Skin of body (tissue), 2 donors: ENCODE data around the gene UTP11. TPM values are rescaled to one million over a fixed set of nuclear protein-coding genes. Genes with fewer than 3 reads are reported as not detected.

Experiments used
- DNase-seq: peaks from one replicate; lab custom pipeline; 2025; lab: John Stamatoyannopoulos, UW
- total RNA-seq: library from RNA; depleted of rRNA; stranded (reverse); fragments of >200 nt; gene quantifications from one replicate; pipeline ENCODE4 v1.2.3, GENCODE V29; 2014

UTP11 gene
- total RNA-seq, 1 donor from 2014 or later = 38.6 TPM

GRCh38 chr1:38003261-38004250, 9.0 kb upstream of the UTP11 start:
- DNase-seq = no peak

- DNase-seq = no peak
These were observed 8.0 kb upstream of the UTP11 start for GRCh38 chr1:38004284-38005108.

- peak; percentile 30 for DNase-seq
These were observed 7.1 kb upstream of the UTP11 start, which contains the start of gene FHL3 for GRCh38 chr1:38005195-38006007. FHL3 (minus strand) TSS chr1:38005514; CDS start chr1:37999412, 6,102 bp downstream.

DNA sequence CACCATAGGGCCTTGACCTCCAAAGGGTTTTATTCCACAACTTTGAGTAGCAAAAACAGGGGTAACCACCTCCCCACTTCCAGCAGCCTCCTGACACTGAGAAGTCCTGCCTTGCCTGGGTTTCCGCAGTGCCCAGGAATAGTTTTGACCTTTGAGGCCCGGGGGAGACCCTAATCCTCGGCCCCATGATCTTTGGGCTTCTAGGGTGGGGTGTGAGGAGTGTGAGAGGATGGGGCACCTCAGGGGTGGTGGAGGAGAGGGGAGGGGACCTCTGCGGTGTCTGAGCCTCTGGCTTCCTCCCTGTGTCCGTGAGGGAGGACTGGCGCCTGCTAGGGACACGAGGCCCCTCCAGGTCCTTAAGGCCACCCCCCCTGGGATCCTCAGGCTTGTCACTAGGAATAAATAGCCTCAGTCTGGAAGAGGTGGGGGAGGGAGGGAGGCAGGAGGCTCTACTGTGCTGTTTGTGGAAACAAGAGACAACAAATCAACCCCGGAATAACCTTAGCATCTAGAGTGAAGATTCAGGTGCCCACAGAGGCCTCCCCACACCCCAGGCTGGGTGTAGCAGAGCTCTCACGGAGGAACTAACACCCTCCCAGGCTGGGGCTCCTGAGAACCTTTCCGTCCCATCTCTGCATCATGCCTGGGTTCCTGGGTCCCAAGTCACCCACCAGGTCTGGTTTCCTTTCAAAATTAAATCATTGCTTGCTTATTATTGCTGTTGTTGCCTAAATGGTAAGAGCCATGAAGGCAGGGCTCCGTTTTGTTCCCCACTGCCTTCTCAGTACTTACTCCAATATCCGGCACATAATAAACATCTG, 6.3 kb upstream of the UTP11 start:
- DNase-seq = no peak

DNA sequence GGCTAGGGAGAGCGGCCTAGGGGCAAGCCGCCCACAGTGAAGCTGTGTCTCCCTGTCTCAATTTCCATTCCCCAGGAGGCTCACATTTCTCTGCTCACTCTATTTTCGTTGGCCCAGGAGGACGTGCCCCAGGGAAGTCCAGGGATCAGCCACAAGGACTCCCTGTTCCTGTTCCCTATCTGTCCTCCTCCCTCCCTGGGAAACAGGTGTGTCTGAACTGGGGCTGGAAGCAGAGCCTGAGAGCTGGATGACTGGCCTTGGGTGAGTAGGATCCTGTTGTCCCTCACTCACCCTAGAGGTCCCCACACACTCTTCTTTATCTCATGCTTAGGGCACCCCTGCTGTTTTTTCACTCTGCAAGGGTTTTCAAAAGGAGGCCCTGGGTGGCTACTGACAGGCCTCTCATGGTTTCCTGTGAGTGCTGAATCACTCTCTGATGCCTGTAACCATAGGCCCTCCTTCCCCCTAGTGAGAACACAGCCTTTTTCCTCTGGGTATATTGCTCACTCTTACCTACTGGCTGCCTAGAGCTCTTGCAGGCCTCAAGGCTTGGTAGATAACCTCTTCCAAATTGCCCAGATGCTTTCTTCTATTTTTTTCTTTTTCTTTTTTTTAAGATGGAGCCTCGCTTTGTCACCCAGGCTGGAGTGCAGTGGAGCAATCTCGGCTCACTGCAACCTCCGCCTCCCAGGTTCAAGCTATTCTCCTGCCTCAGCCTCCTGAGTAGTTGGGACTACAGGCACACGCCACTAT, 3.3 kb upstream of the UTP11 start:
- DNase-seq = no peak

DNA sequence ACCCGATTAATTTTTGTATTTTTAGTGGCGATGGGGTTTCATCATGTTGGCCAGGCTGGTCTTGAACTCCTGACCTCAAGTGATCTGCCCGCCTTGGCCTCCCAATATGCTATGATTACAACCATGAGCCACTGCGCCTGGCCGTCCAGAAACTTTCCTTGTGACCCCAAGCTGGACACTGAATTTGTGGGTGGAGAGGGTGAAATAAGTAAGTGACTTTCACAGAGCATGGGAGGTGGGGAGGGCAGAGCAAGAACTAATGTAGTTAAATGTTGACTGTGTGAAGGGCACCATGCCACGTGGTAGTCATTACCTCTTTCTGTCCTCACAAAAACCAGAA, 2.7 kb upstream of the UTP11 start:
- DNase-seq = no peak

DNA sequence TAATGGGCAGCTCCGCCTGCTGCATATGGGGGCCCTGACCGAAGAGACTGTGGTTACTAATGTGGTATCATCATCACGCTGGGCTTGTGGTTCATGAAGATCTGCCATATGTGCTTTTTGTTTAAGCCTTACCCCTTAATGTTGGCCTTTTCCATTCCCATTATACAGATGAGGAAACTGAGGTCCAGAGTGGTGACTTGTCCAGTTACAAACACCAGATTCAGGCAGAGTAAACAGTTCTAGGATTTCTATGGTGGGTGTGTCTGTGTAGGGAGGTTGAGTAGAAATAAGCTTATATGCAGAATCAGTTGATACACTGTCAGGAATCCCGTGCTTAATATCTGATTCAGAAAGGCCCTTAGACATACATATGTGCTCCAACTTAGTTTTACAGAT, 691 bp downstream of the UTP11 start:
- DNase-seq = no peak

DNA sequence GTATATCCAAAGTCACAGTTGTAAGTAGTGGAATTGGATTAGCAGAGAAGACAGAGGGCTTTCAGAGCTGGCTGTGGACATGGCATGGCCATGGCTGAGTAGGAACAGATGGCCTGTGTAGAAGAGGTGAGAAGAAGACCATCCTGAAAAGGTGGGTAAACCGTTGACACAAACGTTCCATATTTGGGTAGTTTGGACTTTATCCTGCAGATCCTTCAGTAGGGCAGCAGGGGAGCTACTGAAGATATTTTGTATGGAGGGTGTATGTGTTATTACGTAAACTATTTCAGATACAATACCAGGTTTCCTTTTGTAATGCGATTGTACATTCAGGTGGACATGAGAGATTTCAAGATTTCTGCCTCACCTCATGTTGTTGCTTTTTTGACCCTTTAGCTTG, 1.6 kb downstream of the UTP11 start:
- no peak for DNase-seq

- DNase-seq = no peak
These were observed 2.3 kb downstream of the UTP11 start for GRCh38 chr1:38014724-38015424.

DNA sequence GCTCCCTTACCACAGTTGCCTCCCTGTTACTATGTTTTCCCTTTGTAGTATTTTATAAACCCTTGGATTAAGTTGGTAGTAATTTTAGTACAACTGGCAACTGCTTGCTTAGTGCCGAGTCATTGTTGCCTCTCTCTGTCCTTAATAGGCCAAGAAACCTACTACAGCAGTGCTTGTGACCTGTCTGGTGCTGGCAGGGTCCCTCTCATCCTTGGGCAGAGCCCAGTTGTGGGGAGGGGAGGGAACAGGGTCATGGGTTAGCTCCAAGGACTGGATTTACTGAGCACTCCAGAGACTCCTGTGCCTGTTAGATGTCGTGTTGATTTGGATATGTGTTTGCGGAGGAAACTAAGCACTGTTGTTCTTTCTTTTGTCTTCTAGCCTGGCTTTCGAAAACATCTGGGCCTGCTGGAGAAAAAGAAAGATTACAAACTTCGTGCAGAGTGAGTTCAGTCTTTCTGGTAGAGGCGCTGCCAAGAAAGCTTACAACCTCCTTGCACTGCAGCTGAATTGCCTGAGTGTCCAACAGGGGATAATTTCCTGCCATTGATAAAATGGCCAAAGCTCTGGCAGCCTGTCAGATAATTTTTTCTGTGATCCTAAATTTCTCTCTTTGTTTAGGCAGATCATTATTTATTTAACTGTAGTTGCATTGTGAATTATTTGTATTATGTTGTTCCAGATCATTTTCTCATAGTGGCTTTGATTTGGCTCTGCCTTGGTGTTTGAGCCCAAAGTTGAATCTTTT, 3.6 kb downstream of the UTP11 start:
- DNase-seq = peak; percentile 40

DNA sequence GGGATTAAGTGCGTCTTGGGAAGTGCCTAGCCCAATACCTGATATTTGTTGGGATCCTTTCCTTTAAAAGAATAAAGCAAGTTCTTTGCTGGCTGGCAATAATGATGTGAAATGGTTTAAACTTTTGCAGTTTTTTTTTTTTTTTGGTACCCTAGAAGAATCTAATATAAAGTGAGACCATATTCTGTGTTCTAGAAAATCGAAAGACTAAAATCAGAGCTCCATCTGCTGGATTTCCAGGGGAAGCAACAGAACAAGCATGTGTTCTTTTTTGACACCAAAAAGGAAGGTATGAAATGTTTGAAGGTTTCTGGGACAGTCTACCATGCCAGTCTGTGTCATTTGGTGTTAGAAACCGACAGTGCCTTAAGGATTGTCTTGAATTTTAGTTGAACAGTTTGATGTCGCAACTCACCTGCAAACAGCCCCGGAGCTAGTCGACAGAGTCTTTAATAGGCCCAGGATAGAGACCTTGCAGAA, 6.4 kb downstream of the UTP11 start:
- peak; percentile 4 for DNase-seq

DNA sequence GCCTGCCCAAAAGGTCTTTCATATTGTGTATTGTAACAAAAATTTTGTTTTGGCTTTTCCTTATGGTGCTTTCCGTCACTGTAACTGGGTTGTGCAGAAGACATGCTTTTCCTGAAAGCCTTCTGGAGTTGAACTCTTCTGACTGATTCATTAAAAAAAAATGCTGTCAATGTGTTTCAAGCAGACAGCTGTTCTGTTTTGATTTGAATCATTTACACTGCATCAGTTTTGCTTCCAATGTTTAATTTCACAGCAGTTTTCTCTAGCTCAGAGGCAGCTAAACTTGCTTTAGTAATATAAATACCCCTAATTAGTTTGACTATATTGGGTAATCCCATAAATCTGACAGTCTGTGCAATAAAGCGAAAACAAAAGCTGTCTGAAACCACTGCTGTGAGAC, 7.9 kb downstream of the UTP11 start:
- DNase-seq = no peak

GRCh38 chr1:38021969-38022368, 9.4 kb downstream of the UTP11 start:
- no peak for DNase-seq

GRCh38 chr1:38022810-38023209, 10.3 kb downstream of the UTP11 start:
- DNase-seq = no peak

- no peak for DNase-seq
These were observed 12.7 kb downstream of the UTP11 start for GRCh38 chr1:38025233-38025632.

GRCh38 chr1:38025664-38026063, 13.1 kb downstream of the UTP11 start:
- no peak for DNase-seq

DNA sequence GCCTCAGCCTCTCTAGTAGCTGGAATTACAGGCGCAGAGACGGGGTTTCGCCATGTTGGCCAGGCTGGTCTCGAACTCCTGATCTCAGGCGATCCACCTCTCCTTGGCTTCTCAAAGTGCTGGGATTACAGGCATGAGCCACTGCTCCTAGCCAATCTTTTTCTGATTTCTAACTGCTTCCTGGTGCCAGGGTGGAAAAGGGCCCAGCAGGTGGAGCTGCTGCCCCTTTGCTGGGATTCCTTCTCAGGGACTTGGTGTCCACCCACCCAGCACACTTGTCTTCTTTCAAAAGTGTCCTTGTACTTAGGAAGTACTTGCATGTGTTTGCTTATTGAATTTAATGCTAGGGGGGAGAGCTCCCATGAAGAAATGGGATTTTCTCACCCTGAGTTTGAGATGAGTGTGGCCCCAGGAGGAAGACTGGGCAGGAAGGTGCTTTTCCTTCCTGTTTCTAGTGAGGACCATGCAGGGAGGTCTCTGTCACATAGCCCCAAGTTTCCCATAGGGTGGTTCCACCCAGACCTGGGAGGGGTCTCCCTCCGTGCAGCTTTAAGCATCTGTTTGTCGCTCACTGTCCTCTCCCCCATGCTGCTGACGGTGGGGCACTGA, 14.2 kb downstream of the UTP11 start:
- DNase-seq = peak; percentile 34
